SH-SY5Y (cell line): ENCODE results near the gene CDKN1C.

ENCODE experiments used
- GATA2 ChIP-seq: IDR thresholded peaks from 2 replicates; pipeline ENCODE4 v1.6.1; 2011; ENCODE audit warnings: mild to moderate bottlenecking, low read depth, low read length
- GATA3 ChIP-seq: IDR thresholded peaks from 2 replicates; pipeline ENCODE4 v1.6.1; 2011; ENCODE audit warnings: low read depth, mild to moderate bottlenecking, low read length, moderate library complexity

DNA sequence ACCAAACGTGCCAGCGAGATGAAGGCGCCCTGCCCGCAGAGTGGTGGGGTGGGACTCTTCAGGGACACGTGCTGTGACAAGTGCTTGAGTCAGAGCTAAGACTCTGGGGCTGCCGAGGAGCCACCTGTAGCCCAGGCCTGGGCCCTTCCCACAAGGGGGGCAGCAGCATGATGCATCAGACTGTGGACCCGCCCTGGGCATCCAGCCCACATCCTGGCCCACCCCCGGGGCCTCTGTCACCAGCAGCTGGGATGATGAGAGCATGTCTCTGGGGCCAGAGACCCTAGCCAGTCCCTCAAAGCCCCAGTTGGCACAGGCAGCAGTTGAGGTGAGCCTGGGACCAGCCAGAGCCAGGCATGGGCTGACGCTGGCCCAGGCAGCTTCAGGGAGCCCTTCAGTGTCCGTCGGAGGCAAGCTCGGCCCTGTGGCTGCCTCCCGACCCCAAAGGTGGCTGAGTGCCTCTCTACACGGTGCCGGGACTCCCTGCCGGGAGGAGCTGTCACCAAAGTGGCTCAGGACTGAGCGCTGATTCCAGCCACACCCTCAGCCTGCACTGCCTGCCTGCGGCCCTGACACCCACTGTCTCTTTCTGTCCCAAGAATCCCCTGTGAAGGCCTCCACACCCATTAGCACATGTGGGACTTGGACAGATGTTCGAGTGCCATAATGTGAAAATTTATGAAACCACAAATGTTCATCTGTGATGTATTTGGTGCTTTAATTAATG is 41.3 kb downstream of the CDKN1C start:
- TF ChIP-seq GATA2 (no peak), GATA3 (no peak)
